ENCODE measurements around the gene CREB5. TPM values are rescaled to one million over a fixed set of nuclear protein-coding genes. Genes with fewer than 3 reads are reported as not detected.

CREB5 gene
- total RNA-seq, 4 donors from 2014 or later: 6.6 to 18.6 (median 12.6) TPM

- TF ChIP-seq EP300 (IDR thresholded peaks at IDR 0.05) (no peak), POLR2AphosphoS5 (IDR thresholded peaks at IDR 0.05) (no peak), CTCF (IDR thresholded peaks at IDR 0.05) (no peak), POLR2A (IDR thresholded peaks at IDR 0.05; ENCODE audit: low read depth) (no peak)
- H3K36me3 ChIP-seq: no peaks in the 10 kb centered on the region
- H3K4me1 ChIP-seq: peaks cover 8 to 22% (median 20%) of the 10 kb centered on the region in 4 donors
- H3K27ac ChIP-seq (replicated peaks in 1 of 4): no peak overlapping the region
- no peaks in the 10 kb centered on the region for H3K27me3 ChIP-seq
- DNase-seq (ENCODE audit: extremely low spot score): no peak
- 90% methylated on average over 5 of the region's 5 CpGs for WGBS
- intact Hi-C loops (cut with DNase I): loop anchor here (5.0 kb wide), 2 partner anchors 50 to 275 kb away; no protein-coding TSS in a partner anchor
- H3K4me3 ChIP-seq: no peak overlapping the region
- no peaks in the 10 kb centered on the region for H3K9me3 ChIP-seq
These were observed 269.5 kb downstream of the CREB5 start for GRCh38 chr7:28681693-28682310.

GRCh38 chr7:28682801-28683200, 270.5 kb downstream of the CREB5 start:
- no peak overlapping the region for H3K27ac ChIP-seq (replicated peaks in 1 of 4)
- no peak for DNase-seq (ENCODE audit: extremely low spot score)
- no peaks in the 10 kb centered on the region for H3K27me3 ChIP-seq
- H3K9me3 ChIP-seq: no peaks in the 10 kb centered on the region
- H3K4me3 ChIP-seq: no peak overlapping the region
- H3K4me1 ChIP-seq: peaks cover 15 to 32% (median 30%) of the 10 kb centered on the region in 4 donors
- no peaks in the 10 kb centered on the region for H3K36me3 ChIP-seq
- TF ChIP-seq POLR2AphosphoS5 (IDR thresholded peaks at IDR 0.05) (no peak), CTCF (IDR thresholded peaks at IDR 0.05) (no peak), POLR2A (IDR thresholded peaks at IDR 0.05; ENCODE audit: low read depth) (no peak), EP300 (IDR thresholded peaks at IDR 0.05) (no peak)
- 85% methylated on average over 8 of the region's 8 CpGs for WGBS
- intact Hi-C loops (cut with DNase I): loop anchor here (5.0 kb wide), 2 partner anchors 50 to 276 kb away; no protein-coding TSS in a partner anchor

- H3K27ac ChIP-seq (replicated peaks in 1 of 4): peak overlapping the region; percentile 79 to 93 (median 86)
- peak overlapping the region in 2 of 4 donors; percentile 46 to 58 for H3K4me3 ChIP-seq
- no peak for DNase-seq (ENCODE audit: extremely low spot score)
- intact Hi-C loops (cut with DNase I): loop anchor here (5.0 kb wide), 3 partner anchors 52 to 277 kb away; no protein-coding TSS in a partner anchor
- H3K9me3 ChIP-seq: no peaks in the 10 kb centered on the region
- no peaks in the 10 kb centered on the region for H3K36me3 ChIP-seq
- H3K27me3 ChIP-seq: no peaks in the 10 kb centered on the region
- H3K4me1 ChIP-seq: peaks cover 32 to 51% (median 46%) of the 10 kb centered on the region in 4 donors
- TF ChIP-seq EP300 (IDR thresholded peaks at IDR 0.05): no peak
- no peak for TF ChIP-seq POLR2AphosphoS5 (IDR thresholded peaks at IDR 0.05)
- no peak for TF ChIP-seq CTCF (IDR thresholded peaks at IDR 0.05)
- no peak for TF ChIP-seq POLR2A (IDR thresholded peaks at IDR 0.05; ENCODE audit: low read depth)
- WGBS: 53% methylated on average over 5 of the region's 5 CpGs
These were observed 272.4 kb downstream of the CREB5 start for GRCh38 chr7:28684650-28685241.

GRCh38 chr7:28685242-28685643, 272.9 kb downstream of the CREB5 start:
- DNase-seq (ENCODE audit: extremely low spot score): no peak
- no peak for TF ChIP-seq POLR2AphosphoS5 (IDR thresholded peaks at IDR 0.05)
- TF ChIP-seq CTCF (IDR thresholded peaks at IDR 0.05): no peak
- no peak for TF ChIP-seq POLR2A (IDR thresholded peaks at IDR 0.05; ENCODE audit: low read depth)
- TF ChIP-seq EP300 (IDR thresholded peaks at IDR 0.05): no peak
- H3K9me3 ChIP-seq: no peaks in the 10 kb centered on the region
- no peaks in the 10 kb centered on the region for H3K27me3 ChIP-seq
- intact Hi-C loops (cut with DNase I): loop anchor here (5.0 kb wide), 1 partner anchor 268 kb away; no protein-coding TSS in a partner anchor
- H3K36me3 ChIP-seq: no peaks in the 10 kb centered on the region
- peaks cover 35 to 56% (median 46%) of the 10 kb centered on the region in 4 donors for H3K4me1 ChIP-seq
- WGBS: 6% methylated on average over 7 of the region's 7 CpGs
- H3K27ac ChIP-seq (replicated peaks in 1 of 4): peak overlapping the region; percentile 79 to 93 (median 86)
- peak overlapping the region; percentile 44 to 58 (median 50) for H3K4me3 ChIP-seq

Measured in esophagus muscularis mucosa (tissue), 4 donors.